Sciatic nerve (tissue), 2 donors: Measurements from ENCODE around the gene TMEM61. TPM values are rescaled to one million over a fixed set of nuclear protein-coding genes. Genes with fewer than 3 reads are reported as not detected.

Experiments
- ATAC-seq: fragments of 200-7000 bp; cut with Tn5 transposase; one replicate; pipeline ENCODE4 v1.9.1; 2020; ENCODE audit warnings: mild to moderate bottlenecking, moderate library complexity
- DNase-seq: peaks from one replicate; pipeline ENCODE4 v3.0.0-alpha.2; 2020; ENCODE audit warnings: low spot score
- intact Hi-C: fragments of 100-400 bp; cut with DNase I; formaldehyde crosslinking; loops from one replicate; pipeline ENCODE4 v1.14.2; 2022
- total RNA-seq: library from RNA; stranded (reverse); fragmentation: NEBNext Ultra II Directional; extraction: Animal tissue kit (Norgen Biotek cat#: 25700); gene quantifications from one replicate; pipeline ENCODE4 v1.2.1, GENCODE V29; 2021
- donor health status: DM: no; HTN: no; CAD: no.
- donor health status: DM: no; HTN: no; CAD: no.

TMEM61 gene
- total RNA-seq, 1 donor from 2014 or later: not detected

DNA sequence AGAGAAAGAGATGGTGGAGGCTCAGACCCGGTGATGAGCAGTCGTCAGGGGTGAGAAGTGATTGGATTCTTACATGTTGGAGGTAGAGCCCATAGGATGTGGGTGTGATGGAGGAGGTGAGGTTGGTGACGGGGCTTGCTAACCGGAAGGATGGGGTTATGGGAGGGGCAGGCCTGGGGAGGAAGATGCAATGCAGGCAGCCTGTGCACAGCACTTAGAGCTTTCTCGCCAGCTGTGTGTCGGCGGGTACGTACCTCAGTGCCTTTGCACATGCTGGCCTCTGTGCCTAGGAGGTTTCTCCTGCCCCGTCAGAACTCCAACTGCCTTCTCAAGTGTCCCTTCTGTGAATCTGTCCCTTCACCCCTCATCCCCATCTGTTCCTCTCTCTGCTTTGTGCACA is 15.4 kb downstream of the TMEM61 start:
- intact Hi-C loops: loop anchor here (10.0 kb wide), 1 partner anchor 51 kb away; no protein-coding TSS in a partner anchor

DNA sequence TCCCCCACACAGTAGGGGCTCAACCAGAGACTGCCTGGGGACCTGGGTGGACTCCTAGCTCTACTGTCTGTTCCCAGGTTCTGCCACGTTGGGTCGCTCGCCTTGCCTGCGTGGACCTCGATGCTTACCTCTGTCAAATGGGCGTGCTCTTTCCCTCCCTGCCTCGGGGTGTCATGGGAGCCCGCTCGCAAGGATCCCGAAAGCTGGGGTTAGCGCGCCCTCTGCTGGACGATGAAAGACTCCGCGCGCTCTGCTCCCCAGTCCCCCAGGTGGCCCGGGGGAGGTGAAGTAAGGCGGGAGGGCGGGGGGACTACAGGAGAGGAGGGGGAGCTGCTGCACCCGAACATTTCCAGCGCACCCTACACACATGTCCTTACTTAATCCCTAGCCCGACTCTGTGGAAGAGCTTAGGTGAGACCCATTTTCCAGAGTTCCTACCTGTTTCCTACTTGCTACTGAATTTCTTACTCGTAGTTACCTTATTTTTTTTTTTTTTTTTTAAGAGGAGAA is 16.0 kb downstream of the TMEM61 start:
- intact Hi-C loops: loop anchor here (10.0 kb wide), 1 partner anchor 52 kb away; no protein-coding TSS in a partner anchor
- DNase-seq (peak; percentile 85), ATAC-seq (peak; percentile 88)

More for the DNA sequence above, 15.4 kb downstream of the TMEM61 start:
- DNase-seq (no peak), ATAC-seq (no peak)

GRCh38 chr1:54996869-54997710 is 16.7 kb downstream of the TMEM61 start:
- intact Hi-C loops: loop anchor here (10.0 kb wide), 1 partner anchor 52 kb away; no protein-coding TSS in a partner anchor
- ATAC-seq (no peak), DNase-seq (no peak)

- intact Hi-C loops: loop anchor here (10.0 kb wide), 1 partner anchor 53 kb away; no protein-coding TSS in a partner anchor
- DNase-seq: no peak
- ATAC-seq: no peak
Measured at GRCh38 chr1:54997711-54997986, 17.2 kb downstream of the TMEM61 start.

- intact Hi-C loops: loop anchor here (10.0 kb wide), 1 partner anchor 53 kb away; no protein-coding TSS in a partner anchor
- ATAC-seq: no peak
- DNase-seq: no peak
Measured at GRCh38 chr1:54998100-54998499, 17.7 kb downstream of the TMEM61 start.

DNA sequence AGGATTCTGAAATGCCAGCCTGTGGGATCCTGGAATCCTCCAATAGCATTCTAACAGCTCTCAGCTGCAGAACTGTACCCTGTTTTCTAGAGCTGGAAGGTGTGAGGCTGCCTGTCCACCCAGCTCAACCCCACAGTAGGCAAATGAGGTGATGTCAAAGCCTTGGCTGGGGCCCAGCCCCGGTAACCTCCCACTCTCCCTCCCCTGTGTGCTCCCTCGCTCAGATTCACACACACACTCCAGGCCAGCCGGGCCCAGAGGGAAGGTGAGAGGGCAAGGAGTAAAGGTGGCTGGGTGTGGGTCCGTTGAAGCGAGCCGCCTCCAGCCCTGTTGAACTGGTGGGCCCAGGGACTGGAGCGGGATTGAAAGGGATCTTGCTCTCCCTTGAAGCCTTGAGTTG is 18.2 kb downstream of the TMEM61 start, which contains the start of gene BSND:
Gene BSND, plus strand, starts transcription at position 257 of the 400 bp plus-strand sequence. CDS start 254 bp downstream, outside the sequence.
- no peak for DNase-seq
- intact Hi-C loops: loop anchor here (10.0 kb wide), 1 partner anchor 54 kb away; no protein-coding TSS in a partner anchor
- no peak for ATAC-seq

- DNase-seq: no peak
- intact Hi-C loops: no loop called here
- ATAC-seq: no peak
Measured at GRCh38 chr1:55000110-55001085, 20.0 kb downstream of the TMEM61 start.

- ATAC-seq (no peak), DNase-seq (no peak)
- intact Hi-C loops: no loop called here
Measured at GRCh38 chr1:55001311-55001710, 20.9 kb downstream of the TMEM61 start.

DNA sequence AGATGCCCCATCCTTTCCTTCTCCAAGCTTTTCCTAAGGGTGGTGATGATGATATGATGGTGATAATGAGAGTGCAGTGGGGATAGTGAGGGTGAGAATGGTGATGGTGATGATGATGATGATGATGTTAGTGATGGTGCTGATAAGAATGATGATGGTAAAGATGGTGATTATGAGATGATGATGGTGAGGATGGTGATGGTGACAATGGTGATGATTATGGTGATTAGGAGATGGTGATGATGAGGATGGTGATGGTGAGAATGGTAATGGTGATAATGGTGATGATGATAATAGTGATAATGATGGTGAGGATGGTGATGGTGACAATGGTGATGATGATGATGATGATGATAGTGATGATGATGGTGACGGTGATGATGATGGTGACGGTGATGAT is 22.3 kb downstream of the TMEM61 start:
- intact Hi-C loops: no loop called here
- ATAC-seq (no peak), DNase-seq (no peak)

- intact Hi-C loops: no loop called here
- DNase-seq (no peak), ATAC-seq (no peak)
Measured at GRCh38 chr1:55005351-55006140, 25.1 kb downstream of the TMEM61 start.

DNA sequence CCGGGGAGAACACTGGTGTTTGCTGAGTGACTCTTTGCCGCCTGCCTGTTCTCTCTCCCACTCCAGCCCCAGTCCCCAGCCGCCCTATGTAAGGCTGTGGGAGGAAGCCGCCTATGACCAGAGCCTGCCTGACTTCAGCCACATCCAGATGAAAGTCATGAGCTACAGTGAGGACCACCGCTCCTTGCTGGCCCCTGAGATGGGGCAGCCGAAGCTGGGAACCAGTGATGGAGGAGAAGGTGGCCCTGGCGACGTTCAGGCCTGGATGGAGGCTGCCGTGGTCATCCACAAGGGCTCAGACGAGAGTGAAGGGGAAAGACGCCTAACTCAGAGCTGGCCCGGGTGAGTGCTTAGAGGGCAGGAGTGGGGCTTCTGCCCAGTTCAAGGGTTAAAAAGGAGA is 26.5 kb downstream of the TMEM61 start:
- intact Hi-C loops: no loop called here
- ATAC-seq: no peak

GRCh38 chr1:55007625-55008024 is 27.2 kb downstream of the TMEM61 start:
- DNase-seq: no peak
- intact Hi-C loops: no loop called here
- ATAC-seq: no peak

More for the DNA sequence above, 26.5 kb downstream of the TMEM61 start:
- DNase-seq: no peak

DNA sequence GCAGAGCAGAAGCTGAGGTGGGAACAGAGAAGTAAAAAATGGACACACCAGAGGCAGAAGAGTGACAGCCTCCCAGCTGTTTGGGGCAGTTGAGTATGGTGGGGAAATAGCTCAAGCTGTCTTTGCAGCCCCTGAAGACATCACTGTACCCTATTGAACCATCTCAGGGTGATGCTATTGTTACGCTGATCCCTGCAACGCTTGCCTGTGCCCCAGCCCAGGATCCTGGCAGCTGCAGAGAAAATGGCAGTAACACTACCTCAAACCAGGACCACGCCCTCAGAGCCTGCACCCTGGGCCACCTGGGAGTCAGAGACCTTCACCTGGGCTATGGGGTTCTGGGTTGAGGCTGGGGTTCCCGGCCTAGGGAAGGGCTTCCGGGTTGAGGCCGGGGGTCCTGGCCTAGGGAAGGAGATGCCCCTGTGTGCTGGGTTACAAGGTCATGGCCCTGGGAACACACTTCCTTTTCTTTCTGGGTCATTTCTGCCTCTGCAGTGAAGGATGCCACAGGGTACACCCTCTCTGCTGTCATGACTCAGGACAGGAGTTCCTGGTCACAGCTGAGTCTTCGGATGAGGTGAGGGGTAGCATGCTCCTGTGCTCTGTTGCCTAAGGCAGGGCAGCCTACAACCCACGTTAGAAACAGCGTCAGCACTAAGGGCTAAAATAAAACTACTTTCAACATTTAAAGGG is 29.9 kb downstream of the TMEM61 start:
- ATAC-seq (no peak), DNase-seq (no peak)
- intact Hi-C loops: no loop called here

- intact Hi-C loops: no loop called here
- ATAC-seq (no peak), DNase-seq (no peak)
Measured at GRCh38 chr1:55010887-55011217, 30.4 kb downstream of the TMEM61 start.

GRCh38 chr1:55012661-55013060 is 32.2 kb downstream of the TMEM61 start:
- intact Hi-C loops: no loop called here
- no peak for ATAC-seq
- DNase-seq: no peak

GRCh38 chr1:55015123-55015522 is 34.7 kb downstream of the TMEM61 start:
- ATAC-seq: no peak
- DNase-seq: no peak
- intact Hi-C loops: no loop called here

- intact Hi-C loops: no loop called here
- no peak for DNase-seq
- ATAC-seq: no peak
Measured at GRCh38 chr1:55015731-55016620, 35.5 kb downstream of the TMEM61 start.
